Right kidney (tissue), 1 donor: ENCODE data around the gene IL1B.

Source experiments
- DNase-seq: peaks from one replicate; pipeline ENCODE4 v3.0.0-alpha.2; 2016

The IL1B gene

DNA sequence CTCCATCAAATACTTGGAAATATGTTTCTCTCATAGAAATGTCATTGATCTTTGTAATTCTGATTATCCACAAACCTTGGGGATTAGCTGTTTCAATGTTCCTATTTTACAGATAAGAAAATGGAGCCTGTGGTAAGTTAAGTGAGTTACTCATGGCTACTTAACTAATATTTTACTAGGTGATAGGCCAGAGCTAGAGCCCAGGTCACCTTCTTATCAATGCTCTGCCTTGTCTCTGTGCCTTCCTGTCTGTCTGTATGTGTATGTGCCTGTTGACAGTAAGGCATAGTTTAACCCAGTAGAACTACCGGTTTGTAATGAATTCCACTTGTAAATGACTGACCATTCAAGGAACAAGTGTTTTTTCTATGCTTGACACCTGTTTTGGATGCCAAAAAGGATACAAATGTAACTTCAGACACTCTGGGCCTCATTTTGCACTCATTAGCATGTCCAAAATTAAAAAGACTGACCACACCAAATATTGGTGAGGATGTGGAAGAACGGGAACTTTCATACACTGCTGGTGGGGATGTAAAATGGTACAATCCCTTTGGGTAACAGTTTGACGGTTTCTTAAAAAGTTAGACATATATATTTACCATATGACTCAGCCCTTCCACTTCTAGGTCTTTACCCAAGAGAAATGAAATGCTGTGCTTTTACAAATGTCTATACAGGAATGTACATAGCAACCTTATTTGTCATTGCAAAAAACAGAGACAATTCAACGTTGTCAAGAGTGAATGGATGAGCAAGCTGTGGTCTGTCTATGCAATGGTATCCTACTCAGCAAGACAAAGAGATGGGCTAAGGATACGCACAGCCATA lies 32.7 kb downstream of the IL1B start:
- DNase-seq = no peak

DNA sequence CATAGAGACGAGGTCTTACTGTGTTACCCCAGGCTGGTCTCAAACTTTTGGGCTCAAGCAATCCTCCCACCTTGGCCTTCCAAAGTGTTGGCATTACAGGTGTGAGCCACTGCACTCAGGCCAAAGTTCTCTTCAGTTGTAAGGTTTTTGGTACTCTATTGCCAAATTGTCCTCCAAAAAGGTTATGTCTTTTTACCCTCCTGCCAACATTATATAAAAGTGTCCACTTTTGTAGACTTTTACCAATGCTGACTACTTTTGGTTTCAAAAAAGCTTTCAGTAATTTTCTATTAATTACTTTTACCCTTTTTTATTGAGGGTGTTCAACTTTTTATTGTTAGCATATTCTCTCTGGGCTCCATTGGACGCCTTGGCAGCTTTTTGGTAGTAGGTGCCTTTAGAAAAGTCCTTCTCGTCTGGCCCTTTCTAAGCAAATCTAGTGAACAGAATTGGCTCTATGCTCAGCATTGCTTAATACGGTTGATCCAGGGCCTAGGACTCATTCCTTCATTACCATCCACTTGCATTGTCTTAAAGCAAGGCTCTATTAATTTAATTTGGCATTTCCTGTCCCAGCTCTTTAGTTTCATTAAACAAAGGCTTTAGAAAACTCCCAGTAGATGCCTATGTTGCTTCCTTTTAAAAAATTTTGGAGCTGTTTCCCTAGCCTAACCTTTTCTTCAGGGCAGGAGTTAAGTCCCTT lies 35.5 kb downstream of the IL1B start:
- no peak for DNase-seq

DNA sequence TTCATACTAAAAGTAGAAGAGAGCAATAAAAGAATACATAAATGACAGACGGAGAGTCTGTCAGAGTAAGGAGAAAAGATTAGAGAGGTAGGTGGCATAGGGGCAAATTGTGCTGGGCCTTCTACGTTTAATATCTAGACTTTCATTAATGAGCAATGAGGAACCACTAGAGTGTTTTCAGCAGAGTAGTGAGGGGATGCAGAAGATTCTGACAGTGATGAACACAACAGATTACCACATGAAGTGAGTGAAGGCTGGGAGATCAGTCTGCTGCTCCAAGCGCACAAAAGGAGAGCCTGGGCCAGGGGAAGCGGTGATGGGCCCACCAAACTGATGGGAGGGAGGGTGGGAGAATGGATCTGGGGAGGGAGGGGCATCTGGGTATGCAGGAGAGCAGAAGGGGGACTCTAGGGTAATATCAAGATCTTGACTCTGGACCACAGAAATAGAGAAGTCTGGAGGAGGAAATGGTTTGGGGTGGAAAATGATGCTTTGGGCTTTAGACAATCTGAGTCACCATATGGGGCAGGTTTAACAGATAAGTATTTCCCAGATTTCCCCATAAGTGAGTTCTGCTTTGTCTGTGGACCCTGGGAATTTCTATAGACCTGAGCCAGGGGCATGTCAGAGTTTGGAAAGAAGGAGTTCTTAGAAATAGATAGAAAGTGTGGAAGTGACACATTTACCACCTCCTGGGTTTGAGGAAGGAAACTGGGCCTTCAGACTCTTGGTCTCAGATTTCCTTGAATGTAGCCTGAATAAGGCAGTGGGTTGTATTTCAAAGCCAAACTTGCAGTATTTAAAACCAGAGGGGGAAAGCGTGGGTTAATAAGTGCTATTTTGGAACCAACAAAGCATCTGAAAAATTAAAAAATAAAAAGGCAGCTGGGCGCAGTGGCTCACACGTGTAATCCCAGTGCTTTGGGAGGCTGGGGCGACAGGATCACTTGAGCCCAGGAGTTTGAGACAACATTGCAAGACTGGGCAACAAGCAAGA lies 37.3 kb downstream of the IL1B start:
- DNase-seq = no peak

DNA sequence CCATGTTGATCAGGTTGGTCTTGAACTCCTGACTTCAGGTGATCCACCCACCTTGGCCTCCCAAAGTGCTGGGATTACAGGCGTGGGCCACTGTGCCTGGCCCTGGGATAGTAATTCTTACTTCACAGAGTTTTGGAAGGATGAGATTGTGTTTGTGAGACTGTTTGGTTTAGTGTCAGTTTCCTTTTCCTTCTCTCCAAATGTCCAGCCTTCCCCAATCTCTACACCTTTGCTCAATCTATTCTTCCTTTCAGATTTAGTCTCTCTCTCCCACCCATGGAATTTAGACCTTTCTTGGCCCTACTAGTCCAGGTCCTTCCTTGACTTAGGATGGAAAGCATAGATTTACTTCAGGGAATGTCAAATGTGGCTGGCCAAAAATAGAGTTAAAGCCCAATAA lies 40.1 kb downstream of the IL1B start:
- no peak for DNase-seq

DNA sequence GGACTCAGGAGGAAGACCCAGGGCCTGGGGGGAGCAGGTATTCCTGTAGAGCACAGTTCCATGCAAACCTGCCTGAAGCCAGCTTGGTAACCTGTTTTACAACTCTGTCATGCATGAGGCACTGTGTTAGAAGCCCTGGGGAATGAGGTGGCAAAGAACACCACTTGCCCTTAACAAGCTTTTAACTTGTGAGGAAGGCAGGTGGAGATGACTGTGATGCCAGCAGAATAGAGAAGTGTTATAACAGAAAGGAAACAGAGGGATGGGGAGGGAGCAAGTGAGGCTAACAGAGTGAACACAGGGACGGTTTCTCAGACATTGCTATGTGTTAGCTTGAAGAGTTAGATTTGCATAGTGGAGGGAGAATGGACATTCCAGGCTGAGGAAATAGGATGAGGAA lies 40.8 kb downstream of the IL1B start:
- no peak for DNase-seq

DNA sequence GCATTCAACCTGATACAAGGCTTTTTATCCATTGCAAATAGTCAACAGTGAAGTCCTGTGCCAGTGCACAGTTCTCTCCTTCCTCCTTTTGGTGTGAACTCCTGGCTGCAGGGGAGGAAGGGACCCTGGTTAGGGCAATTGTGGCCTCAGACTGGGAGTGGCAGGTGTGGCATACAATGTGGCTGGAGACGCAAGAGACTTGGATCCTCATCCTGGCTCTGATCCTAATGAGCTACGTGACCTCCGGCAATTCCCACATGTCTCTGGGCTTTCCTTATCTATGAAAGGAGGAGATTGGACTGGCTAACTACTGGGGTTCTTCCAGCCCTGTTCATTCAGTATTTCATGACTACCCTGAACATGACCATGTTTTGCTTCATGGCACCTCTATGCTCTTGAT lies 41.7 kb downstream of the IL1B start:
- DNase-seq = no peak

DNA sequence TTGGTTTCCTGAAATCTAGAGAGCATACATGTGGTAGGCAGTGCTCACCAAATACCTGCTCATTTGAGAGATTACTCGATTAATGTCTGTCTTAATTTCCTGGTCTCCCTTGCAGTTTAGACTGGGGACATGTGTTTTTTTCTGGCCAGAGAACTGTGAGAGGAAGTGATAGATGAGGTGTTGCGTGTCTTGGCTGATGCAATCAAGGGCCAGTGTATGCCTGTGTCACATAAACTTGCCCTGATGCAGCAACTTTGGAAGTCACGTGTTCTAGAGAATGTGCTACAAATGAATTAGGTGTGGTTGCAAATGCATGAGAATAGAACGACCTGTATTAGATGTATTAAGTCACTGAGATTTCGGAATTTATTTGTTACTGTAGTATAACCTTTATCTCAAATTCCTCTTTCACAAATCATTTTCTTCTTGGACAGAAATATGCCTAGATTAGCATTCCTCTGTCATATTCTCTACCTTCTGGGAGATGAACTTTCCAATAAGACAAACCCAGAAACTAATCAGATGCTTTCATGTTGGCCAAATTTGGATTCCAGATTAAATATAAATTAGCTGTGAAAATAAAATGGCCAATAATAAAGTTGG lies 42.3 kb downstream of the IL1B start:
- no peak for DNase-seq

DNA sequence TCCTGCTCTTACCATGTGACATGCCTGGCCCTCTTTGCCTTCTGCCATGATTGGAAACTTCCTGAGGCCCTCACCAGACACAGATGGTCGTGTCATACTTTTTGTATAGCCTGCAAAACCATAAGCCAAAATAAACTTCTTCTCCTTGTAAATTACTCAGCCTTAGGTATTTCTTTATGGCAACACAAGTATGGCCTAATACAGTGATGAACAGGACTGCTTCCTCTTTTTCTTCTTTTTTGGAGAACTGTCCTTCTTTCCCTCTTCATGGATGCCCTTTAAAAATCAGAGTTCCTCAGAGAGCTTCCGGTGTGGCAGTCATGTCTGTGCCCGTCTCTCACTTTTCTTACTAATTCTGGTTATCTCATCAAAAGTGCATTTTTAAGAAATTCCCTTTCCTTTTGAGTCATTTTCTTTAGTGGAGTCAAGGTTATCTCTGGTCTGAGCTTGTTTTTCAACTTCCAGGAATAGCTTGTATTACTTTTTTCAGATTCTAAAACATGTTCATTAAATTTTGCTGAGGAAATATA lies 43.1 kb downstream of the IL1B start:
- no peak for DNase-seq

DNA sequence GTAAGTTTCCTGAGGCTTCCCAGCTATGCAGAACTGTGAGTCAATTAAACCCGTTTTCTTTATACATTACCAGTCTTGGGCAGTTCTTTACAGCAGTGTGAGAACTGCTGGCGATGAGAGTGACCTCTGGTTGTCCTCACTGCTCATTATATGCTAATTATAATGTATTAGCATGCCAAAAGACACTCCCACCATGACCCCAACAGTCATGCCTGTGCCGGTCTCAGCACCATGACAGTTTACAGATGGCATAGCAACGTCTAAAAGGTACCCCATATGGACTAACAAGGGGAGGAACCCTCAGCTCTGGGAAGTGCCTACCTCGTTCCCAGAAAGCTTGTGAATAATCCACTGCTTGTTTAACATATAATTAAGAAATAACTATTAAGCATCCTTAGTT lies 44.2 kb downstream of the IL1B start:
- no peak for DNase-seq

DNA sequence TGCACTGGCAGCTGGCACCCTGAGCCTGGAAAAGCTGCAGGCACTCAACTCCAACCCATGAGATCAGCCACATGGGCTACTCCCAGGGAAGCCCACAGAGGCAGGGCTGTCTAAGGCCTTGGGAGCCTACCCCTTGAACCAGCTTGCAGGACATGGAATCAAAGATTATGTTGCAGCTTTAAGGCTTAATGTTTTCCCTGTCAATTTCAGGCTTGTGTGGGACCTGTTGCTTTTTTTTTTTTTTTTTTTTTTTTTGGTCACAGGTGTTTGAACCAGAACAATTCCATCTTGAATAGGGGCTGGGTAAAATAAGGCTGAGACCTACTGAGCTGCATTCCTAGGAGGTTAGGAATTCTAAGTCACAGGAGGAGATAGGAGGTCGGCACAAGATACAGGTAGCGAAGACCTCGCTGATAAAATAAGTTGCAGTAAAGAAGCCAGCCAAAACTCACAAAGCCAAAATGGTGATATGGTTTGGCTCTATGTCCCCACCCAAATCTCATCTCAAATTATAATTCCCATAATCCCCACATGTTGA lies 44.8 kb downstream of the IL1B start:
- no peak for DNase-seq

DNA sequence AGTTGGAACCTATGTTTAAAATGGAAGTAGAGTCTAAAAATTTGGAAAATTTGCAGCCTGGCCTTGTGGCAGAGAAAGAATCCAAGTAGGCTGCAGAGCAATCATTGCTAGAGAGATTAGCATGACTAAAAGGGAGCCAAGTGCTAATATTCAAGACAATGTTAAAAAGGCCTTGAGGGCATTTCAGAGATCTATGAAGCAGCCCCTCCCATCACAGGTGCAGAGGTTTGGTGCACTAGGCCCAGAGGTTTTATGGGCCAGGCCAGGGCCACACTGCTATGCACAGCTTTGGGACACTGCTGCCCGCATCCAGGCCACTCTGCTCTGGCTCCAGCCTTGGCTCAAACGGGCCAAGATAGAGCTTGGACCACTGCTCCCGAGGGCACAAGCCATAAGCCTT lies 45.6 kb downstream of the IL1B start:
- DNase-seq = no peak

DNA sequence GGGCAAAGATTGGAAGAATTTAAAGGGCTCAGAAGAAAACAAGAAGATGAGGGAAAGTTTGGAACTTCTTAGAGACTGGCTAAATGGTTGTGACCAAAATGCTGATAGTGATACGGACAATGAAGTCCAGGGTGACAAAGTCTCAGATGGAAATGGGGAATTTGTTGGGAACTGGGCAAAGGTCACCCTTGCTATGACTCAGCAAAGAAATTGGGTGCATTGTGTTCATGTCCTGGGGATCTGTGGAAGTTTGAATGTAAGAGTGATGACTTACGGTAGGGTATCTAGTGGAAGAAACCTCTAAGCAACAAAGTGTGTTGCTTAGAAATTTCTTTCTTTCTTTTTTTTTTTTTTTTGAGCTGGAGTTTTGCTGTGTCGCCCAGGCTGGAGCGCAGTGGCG lies 46.3 kb downstream of the IL1B start:
- DNase-seq = no peak

DNA sequence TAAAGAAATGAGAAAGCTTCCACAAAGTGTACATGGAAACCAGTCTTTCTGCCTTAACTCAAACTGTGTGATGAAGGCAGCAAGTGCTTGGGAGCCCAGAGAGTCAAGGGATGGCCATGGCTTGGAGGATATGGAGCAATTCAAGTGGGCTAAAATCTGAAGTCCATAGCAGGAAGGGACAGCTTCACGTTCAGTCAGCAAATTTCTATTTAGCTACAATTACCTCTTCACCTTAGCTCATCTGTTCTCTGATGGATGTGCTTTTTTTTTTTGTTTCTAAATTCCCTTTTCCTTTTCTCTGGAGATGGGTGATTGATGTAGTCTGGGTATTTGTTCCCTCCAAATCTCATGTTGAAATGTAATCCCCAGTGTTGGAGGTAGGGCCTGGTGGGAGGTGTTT lies 47.4 kb downstream of the IL1B start:
- DNase-seq = no peak

DNA sequence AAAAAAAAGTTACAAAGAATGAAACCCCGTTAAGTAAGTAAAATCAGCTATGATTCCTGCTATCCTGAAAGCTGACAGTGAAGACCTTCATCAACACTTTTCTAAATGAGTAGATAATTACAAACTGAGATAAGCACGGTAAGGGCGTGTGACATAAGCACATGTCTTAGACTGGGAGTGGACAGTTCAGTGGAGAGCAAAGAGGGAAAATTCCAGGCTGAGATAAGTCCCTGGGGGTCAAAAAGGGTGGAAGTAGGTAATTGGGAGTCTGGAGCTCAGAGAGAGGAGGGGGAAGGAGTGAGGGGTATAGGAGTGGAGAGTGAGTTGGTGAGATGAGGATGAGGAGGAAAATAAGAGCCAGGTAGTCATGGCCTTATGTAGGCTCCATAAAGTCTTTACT lies 47.9 kb downstream of the IL1B start:
- DNase-seq = no peak

DNA sequence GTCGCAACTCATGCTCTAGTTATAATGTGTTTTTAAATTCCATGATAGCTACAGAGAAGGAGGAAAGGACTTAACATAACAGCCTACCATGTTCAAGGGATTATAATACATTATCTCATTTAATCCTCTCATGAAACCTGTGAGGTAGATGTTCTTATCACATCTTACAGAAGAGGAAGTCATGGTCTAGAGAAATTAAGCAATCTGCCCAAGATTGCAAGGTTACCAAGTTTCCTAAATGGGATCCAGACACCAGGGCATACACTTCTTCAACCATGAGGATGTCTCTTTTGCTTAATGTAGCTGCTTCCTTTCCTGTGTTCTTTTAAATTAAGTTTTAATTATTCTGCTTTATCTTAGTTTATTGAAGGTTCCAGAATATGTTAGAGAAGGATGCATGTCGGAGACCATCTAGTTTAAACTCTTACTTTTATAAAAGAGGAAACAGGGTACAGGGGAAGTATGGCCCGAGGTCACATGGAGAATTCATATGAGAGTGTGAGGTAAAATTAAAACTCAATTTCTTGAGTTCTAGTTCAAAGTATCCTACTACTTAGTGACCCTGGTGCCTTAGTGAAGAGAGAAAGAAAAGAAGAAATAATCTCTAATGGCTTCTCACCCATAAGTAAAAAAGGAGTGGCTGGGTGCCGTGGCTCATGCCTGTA lies 48.7 kb downstream of the IL1B start:
- no peak for DNase-seq

DNA sequence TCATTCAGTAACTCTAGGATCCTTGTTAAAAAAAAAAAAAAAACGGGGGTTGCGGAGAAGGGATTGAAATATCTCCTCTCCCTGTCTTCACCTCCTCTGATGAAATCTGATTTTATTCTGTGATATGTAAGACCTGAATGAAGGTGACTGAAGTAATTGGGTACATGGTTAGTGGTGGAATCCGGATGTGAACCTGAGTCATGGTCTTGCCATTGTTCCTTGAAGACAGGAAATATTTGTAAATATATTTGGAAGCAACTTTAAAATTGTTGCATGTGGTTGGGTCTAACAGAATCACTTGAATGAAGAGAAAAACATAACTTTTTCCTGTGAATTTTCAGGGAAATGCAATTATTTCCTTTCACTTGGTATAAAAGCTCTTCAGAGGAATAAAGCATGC lies 49.3 kb downstream of the IL1B start:
- DNase-seq = no peak

DNA sequence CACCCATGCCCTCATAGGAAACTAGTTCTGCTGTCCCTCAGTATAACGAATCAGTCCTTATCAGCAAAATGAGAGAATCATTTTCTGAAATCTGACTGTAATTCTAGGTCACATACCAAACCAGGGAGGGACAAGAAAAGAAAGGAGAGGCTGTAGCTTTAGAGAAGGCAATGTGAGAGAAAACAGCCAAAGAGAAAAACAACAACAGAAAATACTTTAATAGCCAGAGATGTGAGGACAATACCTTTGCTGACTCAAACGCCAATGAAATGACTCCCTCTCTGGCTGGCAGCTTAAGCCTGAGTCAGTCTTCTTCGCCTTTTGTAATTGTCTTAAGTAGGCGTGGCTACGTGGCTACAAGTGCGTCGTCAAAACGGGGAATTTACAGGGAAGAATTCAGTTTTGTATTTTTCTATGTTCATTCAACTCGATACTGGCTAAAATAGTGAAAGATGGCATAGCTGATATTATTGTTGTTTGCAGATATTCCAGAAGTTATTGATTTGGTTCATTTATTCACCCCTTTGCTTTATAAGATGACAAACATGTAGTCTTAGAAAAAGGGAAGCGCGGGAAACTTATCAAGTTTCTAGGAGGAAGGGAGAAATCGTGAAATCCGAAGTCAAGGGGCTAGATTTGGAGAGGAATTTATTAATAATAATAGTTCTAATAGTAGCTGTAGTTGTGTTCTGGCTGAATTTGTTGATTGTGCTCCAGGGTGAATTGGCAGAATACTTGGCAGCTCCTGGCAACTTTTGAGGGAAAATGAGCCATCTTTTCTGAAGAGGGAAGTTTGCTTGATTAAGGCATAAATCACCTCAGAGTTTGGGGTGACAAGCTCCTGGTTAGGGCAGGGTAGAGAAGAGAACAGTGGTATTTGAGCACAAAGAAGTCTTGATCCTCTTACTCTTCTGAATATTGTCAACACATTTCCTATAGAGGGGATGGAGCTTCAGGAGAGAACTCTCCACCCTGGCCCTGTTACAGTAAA lies 52.1 kb downstream of the IL1B start, which contains the start of gene IL1A:
Gene IL1A, minus strand, starts transcription at position 295 of the 991 bp plus-strand sequence. CDS start 723 bp downstream, outside the sequence.
- no peak for DNase-seq

DNA sequence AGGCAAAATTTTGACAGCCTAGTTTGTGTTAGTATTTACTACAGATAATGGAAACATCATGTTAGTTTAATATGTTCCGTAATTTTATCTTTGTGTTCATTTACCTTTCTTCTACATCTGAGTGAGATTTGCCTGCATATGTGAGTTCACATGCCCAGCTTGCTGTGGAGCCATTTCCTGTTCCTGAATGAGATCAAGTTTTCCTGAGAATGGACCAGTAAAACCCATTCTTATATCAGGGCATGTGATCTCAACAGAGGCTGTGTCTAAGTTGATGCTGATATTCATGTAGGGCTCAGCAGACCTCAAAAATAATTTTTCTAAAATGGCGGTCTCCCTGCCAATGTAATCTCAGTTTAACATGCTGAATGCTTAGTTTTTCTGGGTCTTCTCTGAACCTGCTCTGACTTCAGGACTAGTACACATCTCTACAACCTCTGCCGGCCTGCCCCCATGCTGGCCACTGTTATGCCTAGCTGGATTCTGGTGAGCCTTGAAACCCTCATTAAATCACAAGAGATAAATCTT lies 53.3 kb downstream of the IL1B start:
- no peak for DNase-seq

DNA sequence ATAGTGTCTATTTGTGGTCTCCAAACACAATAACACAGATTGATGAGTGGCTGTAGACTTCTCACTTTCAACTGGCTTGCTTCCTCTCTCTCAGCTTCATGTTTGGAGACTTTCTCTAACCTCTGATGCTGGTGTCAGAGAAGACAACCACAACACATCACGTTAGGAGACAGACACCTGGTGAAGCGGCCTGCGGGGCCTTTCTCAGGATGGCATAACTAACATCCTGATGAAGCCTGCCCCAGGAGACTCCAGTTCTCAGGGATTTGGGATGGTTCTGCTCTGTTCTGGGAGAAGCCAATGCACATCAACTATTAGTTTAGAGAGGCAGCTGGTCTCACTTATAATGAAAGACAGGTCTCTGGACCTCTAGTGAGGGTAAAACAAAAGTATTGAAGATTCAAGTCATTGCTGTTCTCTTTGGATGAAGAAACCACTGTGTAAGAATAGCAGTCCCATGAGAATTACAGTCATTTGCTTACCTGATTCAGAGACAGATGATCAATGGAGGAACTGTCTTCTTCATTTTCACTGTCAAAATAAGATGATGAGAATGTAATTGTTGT lies 54.3 kb downstream of the IL1B start:
- DNase-seq = no peak
